HL-60 (cell line): ENCODE results near the gene TUBAL3.

ENCODE experiments used
- DNase-seq, 2 experiments: peaks; one replicate each; pipeline ENCODE4 v3.0.0-alpha.2; 2010 to 2020; ENCODE audit warnings: low read depth in 1 of 2, low spot score in 1 of 2
- H3K27ac ChIP-seq: fragments of 250-450 bp; sonication (Bioruptor Pico); replicated peaks from 2 replicates; pipeline ENCODE4 v1.5.1; 2020; ENCODE audit warnings: mild to moderate bottlenecking, moderate library complexity
- H3K27me3 ChIP-seq: fragments of 250-450 bp; sonication (Bioruptor Pico); 2 replicates; pipeline ENCODE4 v1.5.1; 2021; ENCODE audit warnings: mild to moderate bottlenecking, moderate library complexity; ENCODE audit not compliant: insufficient read depth, poor library complexity, severe bottlenecking
- H3K4me3 ChIP-seq: replicated peaks from 2 replicates; pipeline ENCODE4 v1.5.1; 2011; ENCODE audit warnings: mild to moderate bottlenecking, control low read depth, low read length; ENCODE audit not compliant: insufficient read depth
- CTCF ChIP-seq: IDR thresholded peaks from one replicate; pipeline ENCODE4 v1.5.1; 2011; ENCODE audit warnings: low read length, control low read depth, inconsistent platforms; ENCODE audit not compliant: insufficient read depth
- GABPA ChIP-seq: IDR thresholded peaks from 2 replicates; pipeline ENCODE4 v1.6.1; 2012; ENCODE audit warnings: low read depth
- POLR2AphosphoS5 ChIP-seq: IDR thresholded peaks from 2 replicates; pipeline ENCODE4 v1.6.1; 2012; ENCODE audit warnings: low read depth
- SPI1 ChIP-seq: IDR thresholded peaks from 2 replicates; pipeline ENCODE4 v1.6.1; 2012; ENCODE audit warnings: low read depth, mild to moderate bottlenecking, borderline replicate concordance
- TF ChIP-seq, protein P1 (sequence below): IDR thresholded peaks from 2 replicates; pipeline ENCODE4 v1.6.1; 2012; ENCODE audit warnings: low read depth; ENCODE audit not compliant: insufficient replicate concordance

Gene TUBAL3

GRCh38 chr10:5443429-5443828, 38.8 kb upstream of the TUBAL3 start:
- Histone ChIP-seq H3K4me3 (no peak overlapping the region), H3K27ac (no peak overlapping the region)
- no peak for DNase-seq

DNA sequence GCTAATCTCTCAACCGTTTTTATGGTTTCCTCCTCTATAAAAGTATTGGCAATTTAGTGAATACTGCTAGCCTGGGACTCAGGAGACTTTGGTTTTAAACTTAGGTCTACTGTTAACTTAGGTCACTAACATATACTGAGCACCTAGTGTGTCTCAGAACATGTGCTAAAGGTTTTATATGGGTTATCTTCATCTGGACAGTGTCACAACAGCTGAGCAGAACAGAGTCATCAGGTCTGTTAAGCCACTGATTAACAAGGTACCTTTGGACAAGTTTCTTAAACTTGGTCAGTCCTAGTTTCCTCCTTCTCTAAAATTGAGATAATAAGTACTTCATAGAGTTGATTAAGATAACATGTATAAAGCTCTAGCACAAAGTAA, 38.4 kb upstream of the TUBAL3 start:
- Histone ChIP-seq H3K27me3 (no peaks in the 10 kb centered on the region), H3K4me3 (no peak overlapping the region), H3K27ac (no peak overlapping the region)
- TF ChIP-seq GABPA, result no peak
- TF ChIP-seq POLR2AphosphoS5, result no peak
- TF ChIP-seq, protein P1, sequence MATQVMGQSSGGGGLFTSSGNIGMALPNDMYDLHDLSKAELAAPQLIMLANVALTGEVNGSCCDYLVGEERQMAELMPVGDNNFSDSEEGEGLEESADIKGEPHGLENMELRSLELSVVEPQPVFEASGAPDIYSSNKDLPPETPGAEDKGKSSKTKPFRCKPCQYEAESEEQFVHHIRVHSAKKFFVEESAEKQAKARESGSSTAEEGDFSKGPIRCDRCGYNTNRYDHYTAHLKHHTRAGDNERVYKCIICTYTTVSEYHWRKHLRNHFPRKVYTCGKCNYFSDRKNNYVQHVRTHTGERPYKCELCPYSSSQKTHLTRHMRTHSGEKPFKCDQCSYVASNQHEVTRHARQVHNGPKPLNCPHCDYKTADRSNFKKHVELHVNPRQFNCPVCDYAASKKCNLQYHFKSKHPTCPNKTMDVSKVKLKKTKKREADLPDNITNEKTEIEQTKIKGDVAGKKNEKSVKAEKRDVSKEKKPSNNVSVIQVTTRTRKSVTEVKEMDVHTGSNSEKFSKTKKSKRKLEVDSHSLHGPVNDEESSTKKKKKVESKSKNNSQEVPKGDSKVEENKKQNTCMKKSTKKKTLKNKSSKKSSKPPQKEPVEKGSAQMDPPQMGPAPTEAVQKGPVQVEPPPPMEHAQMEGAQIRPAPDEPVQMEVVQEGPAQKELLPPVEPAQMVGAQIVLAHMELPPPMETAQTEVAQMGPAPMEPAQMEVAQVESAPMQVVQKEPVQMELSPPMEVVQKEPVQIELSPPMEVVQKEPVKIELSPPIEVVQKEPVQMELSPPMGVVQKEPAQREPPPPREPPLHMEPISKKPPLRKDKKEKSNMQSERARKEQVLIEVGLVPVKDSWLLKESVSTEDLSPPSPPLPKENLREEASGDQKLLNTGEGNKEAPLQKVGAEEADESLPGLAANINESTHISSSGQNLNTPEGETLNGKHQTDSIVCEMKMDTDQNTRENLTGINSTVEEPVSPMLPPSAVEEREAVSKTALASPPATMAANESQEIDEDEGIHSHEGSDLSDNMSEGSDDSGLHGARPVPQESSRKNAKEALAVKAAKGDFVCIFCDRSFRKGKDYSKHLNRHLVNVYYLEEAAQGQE, result no peak
- TF ChIP-seq SPI1, result no peak
- TF ChIP-seq CTCF, result no peak
- no peak for DNase-seq

More at GRCh38 chr10:5443429-5443828, 38.8 kb upstream of the TUBAL3 start:
- TF ChIP-seq CTCF (no peak), SPI1 (no peak), GABPA (no peak), POLR2AphosphoS5 (no peak)
- TF ChIP-seq, protein P1, result no peak
- no peaks in the 10 kb centered on the region for H3K27me3 ChIP-seq

GRCh38 chr10:5442065-5442989, 37.7 kb upstream of the TUBAL3 start:
- H3K27ac ChIP-seq, result no peak overlapping the region
- DNase-seq, result no peak
- TF ChIP-seq CTCF (peak; percentile 13), GABPA (no peak), SPI1 (no peak), POLR2AphosphoS5 (no peak)
- TF ChIP-seq, protein P1, result no peak
- H3K4me3 ChIP-seq, result no peak overlapping the region
- no peaks in the 10 kb centered on the region for H3K27me3 ChIP-seq
